DND-41 (cell line): Measurements from ENCODE around the gene DALRD3.

ENCODE experiments used
- ATAC-seq: fragments of 200-7000 bp; cut with Tn5 transposase; 3 replicates; pipeline ENCODE4 v1.9.1; 2021; ENCODE audit warnings: low read depth; ENCODE audit not compliant: insufficient read depth
- DNase-seq: peaks from one replicate; pipeline ENCODE4 v3.0.0-alpha.2; 2020
- H2AFZ ChIP-seq: 2 replicates; pipeline ENCODE4 v1.6.0; 2012; ENCODE audit warnings: low read depth, low read length
- H3K27ac ChIP-seq: 2 replicates; pipeline ENCODE4 v1.5.1; 2012; ENCODE audit warnings: low read length, inconsistent platforms
- H3K27me3 ChIP-seq: fragments of 200-600 bp; sonication (generic); 2 replicates; pipeline ENCODE4 v1.6.0; 2012; ENCODE audit warnings: low read length, mild to moderate bottlenecking, inconsistent platforms; ENCODE audit not compliant: insufficient read depth, poor library complexity
- H3K36me3 ChIP-seq: 2 replicates; pipeline ENCODE4 v1.5.1; 2012; ENCODE audit warnings: low read length, inconsistent platforms; ENCODE audit not compliant: insufficient read depth
- H3K4me1 ChIP-seq: 2 replicates; pipeline ENCODE4 v1.5.1; 2012; ENCODE audit warnings: mild to moderate bottlenecking, low read length; ENCODE audit not compliant: insufficient read depth
- H3K4me2 ChIP-seq: 2 replicates; pipeline ENCODE4 v1.6.0; 2012; ENCODE audit warnings: mild to moderate bottlenecking, moderate library complexity, low read length, inconsistent platforms; ENCODE audit not compliant: insufficient read depth
- H3K4me3 ChIP-seq, 2 experiments: fragments of 200-600 bp in 1 of 2; shearing (Covaris generic) in 1 of 2; 2 replicates each; pipeline ENCODE4 v1.5.1; 2012 to 2016; ENCODE audit warnings: inconsistent platforms in 2 of 2, low read length in 2 of 2, mild to moderate bottlenecking in 2 of 2, low read depth in 1 of 2, moderate library complexity in 1 of 2
- H3K79me2 ChIP-seq: 2 replicates; pipeline ENCODE4 v1.6.0; 2012; ENCODE audit warnings: low read length, inconsistent platforms; ENCODE audit not compliant: insufficient read depth
- H3K9ac ChIP-seq: 2 replicates; pipeline ENCODE4 v1.6.0; 2012; ENCODE audit warnings: low read depth, mild to moderate bottlenecking, inconsistent platforms, low read length, moderate library complexity
- H3K9me3 ChIP-seq: 2 replicates; pipeline ENCODE4 v1.5.1; 2012; ENCODE audit warnings: low read length, moderate library complexity, mild to moderate bottlenecking, inconsistent platforms; ENCODE audit not compliant: insufficient read depth, severe bottlenecking
- H4K20me1 ChIP-seq: 2 replicates; pipeline ENCODE4 v1.6.0; 2012; ENCODE audit warnings: low read length; ENCODE audit not compliant: insufficient read depth
- CTCF ChIP-seq: IDR thresholded peaks from 2 replicates; pipeline ENCODE4 v1.5.1; 2012; ENCODE audit warnings: borderline replicate concordance, low read length, moderate library complexity, mild to moderate bottlenecking; ENCODE audit not compliant: poor library complexity, severe bottlenecking; ENCODE audit errors: extremely low read depth
- EZH2 ChIP-seq: IDR thresholded peaks from 3 replicates; pipeline ENCODE4 v1.6.1; 2012; ENCODE audit warnings: borderline replicate concordance, low read depth, mild to moderate bottlenecking, moderate library complexity, low read length, inconsistent platforms; ENCODE audit not compliant: severe bottlenecking

The DALRD3 gene

GRCh38 chr3:48985831-48986376 lies 32.5 kb downstream of the DALRD3 start:
- H3K36me3 ChIP-seq = peaks cover 40% of the 10 kb centered on the region
- H3K4me2 ChIP-seq = no peak overlapping the region
- H3K79me2 ChIP-seq = peaks cover 8% of the 10 kb centered on the region
- peaks cover 22% of the 10 kb centered on the region for H3K4me1 ChIP-seq
- H4K20me1 ChIP-seq = no peaks in the 10 kb centered on the region
- H2AFZ ChIP-seq = no peak overlapping the region
- no peak overlapping the region for H3K27ac ChIP-seq
- H3K9me3 ChIP-seq = no peaks in the 10 kb centered on the region
- DNase-seq (no peak), ATAC-seq (no peak)
- no peaks in the 10 kb centered on the region for H3K27me3 ChIP-seq
- no peak overlapping the region for H3K4me3 ChIP-seq
- H3K9ac ChIP-seq = no peak overlapping the region
- TF ChIP-seq CTCF (no peak), EZH2 (no peak)

- H3K4me3 ChIP-seq = no peak overlapping the region
- H3K27me3 ChIP-seq = no peaks in the 10 kb centered on the region
- no peak overlapping the region for H2AFZ ChIP-seq
- H3K27ac ChIP-seq = no peak overlapping the region
- H3K9me3 ChIP-seq = no peaks in the 10 kb centered on the region
- DNase-seq (no peak), ATAC-seq (no peak)
- H4K20me1 ChIP-seq = no peaks in the 10 kb centered on the region
- peaks cover 50% of the 10 kb centered on the region for H3K36me3 ChIP-seq
- H3K79me2 ChIP-seq = no peaks in the 10 kb centered on the region; the same call in 1 of the 2 replicates
- H3K9ac ChIP-seq = no peak overlapping the region
- no peak overlapping the region for H3K4me2 ChIP-seq
- H3K4me1 ChIP-seq = peaks cover 13% of the 10 kb centered on the region
- TF ChIP-seq CTCF = no peak
- no peak for TF ChIP-seq EZH2
Measured at GRCh38 chr3:48984663-48985062, 33.7 kb downstream of the DALRD3 start.

GRCh38 chr3:48983096-48983495 lies 35.3 kb downstream of the DALRD3 start:
- ATAC-seq = no peak
- H3K9ac ChIP-seq = no peak overlapping the region
- no peaks in the 10 kb centered on the region for H3K79me2 ChIP-seq
- no peak overlapping the region for H2AFZ ChIP-seq
- TF ChIP-seq EZH2 = no peak
- no peak for TF ChIP-seq CTCF
- H3K9me3 ChIP-seq = no peaks in the 10 kb centered on the region
- H3K4me1 ChIP-seq = no peaks in the 10 kb centered on the region
- no peak overlapping the region for H3K4me2 ChIP-seq
- peaks cover 58% of the 10 kb centered on the region for H3K36me3 ChIP-seq
- DNase-seq = no peak
- H3K27ac ChIP-seq = no peak overlapping the region
- H4K20me1 ChIP-seq = 0 out of 2 replicates have a peak, but pooled peaks cover 2% of the 10 kb centered on the region
- no peak overlapping the region for H3K4me3 ChIP-seq
- H3K27me3 ChIP-seq = no peaks in the 10 kb centered on the region

- no peak overlapping the region for H3K4me2 ChIP-seq
- no peak overlapping the region for H3K4me3 ChIP-seq
- H4K20me1 ChIP-seq = 0 out of 2 replicates have a peak, but pooled peaks cover 2% of the 10 kb centered on the region
- H3K27ac ChIP-seq = no peak overlapping the region
- DNase-seq (no peak), ATAC-seq (no peak)
- H3K79me2 ChIP-seq = no peaks in the 10 kb centered on the region
- no peaks in the 10 kb centered on the region for H3K27me3 ChIP-seq
- H3K9me3 ChIP-seq = no peaks in the 10 kb centered on the region
- H3K36me3 ChIP-seq = peaks cover 62% of the 10 kb centered on the region
- no peaks in the 10 kb centered on the region for H3K4me1 ChIP-seq
- no peak overlapping the region for H3K9ac ChIP-seq
- no peak for TF ChIP-seq CTCF
- no peak for TF ChIP-seq EZH2
- H2AFZ ChIP-seq = no peak overlapping the region
Measured at GRCh38 chr3:48982686-48983085, 35.7 kb downstream of the DALRD3 start.
